Panc1 (cell line): Measurements from ENCODE around the gene SH3TC1. TPM values are rescaled to one million over a fixed set of nuclear protein-coding genes. Genes with fewer than 3 reads are reported as not detected.
A peak's percentile ranks its signal among the peaks of the same experiment; 100 is the strongest.

Experiments used
- ATAC-seq: fragments of 200-7000 bp; cut with Tn5 transposase; 2 replicates; pipeline ENCODE4 v1.9.1; 2020; ENCODE audit warnings: mild to moderate bottlenecking, moderate library complexity
- BruUV-seq: library from RNA; stranded (reverse); fragments of 400-500 nt; replicated peaks from 2 replicates; lab custom pipeline; 2021; lab: Mats Ljungman, UMichigan
- CTCF ChIA-PET: fragments of 300-600 bp; sonication (Branson Sonifier 250); formaldehyde crosslinking; loops from one replicate; lab custom pipeline; 2022; ENCODE audit warnings: antibody characterized with exemption; lab: Charles Lee
- POLR2A ChIA-PET: fragments of 300-600 bp; sonication (Branson Sonifier 250); formaldehyde crosslinking; loops from one replicate; lab custom pipeline; 2022; ENCODE audit warnings: antibody characterized with exemption; lab: Charles Lee
- DNase-seq: peaks from one replicate; pipeline ENCODE4 v3.0.0-alpha.2; 2010; ENCODE audit warnings: low read depth, low spot score
- H3K27ac ChIP-seq: 2 replicates; pipeline ENCODE4 v1.5.1; 2011; ENCODE audit warnings: mild to moderate bottlenecking, low read length, inconsistent platforms
- H3K27me3 ChIP-seq: fragments of 200-500 bp; sonication (Bioruptor generic); 2 replicates; pipeline ENCODE4 v1.6.0; 2014; ENCODE audit warnings: low read length, inconsistent platforms; ENCODE audit not compliant: control insufficient read depth, insufficient read depth
- H3K36me3 ChIP-seq: fragments of 200-500 bp; sonication (Bioruptor generic); 2 replicates; pipeline ENCODE4 v1.5.1; 2014; ENCODE audit warnings: inconsistent platforms, mild to moderate bottlenecking, low read length, moderate library complexity; ENCODE audit not compliant: control insufficient read depth, insufficient read depth
- H3K4me1 ChIP-seq: 2 replicates; pipeline ENCODE4 v1.5.1; 2011; ENCODE audit warnings: inconsistent platforms, mild to moderate bottlenecking, low read length, moderate library complexity; ENCODE audit not compliant: control insufficient read depth, insufficient read depth
- H3K4me3 ChIP-seq, 2 experiments: 2 replicates each; pipeline ENCODE4 v1.5.1; 2011 to 2012; ENCODE audit warnings: low read depth in 2 of 2, low read length in 2 of 2, mild to moderate bottlenecking in 2 of 2, inconsistent platforms in 1 of 2, moderate library complexity in 1 of 2
- H3K9me3 ChIP-seq: fragments of 200-500 bp; sonication (Bioruptor generic); 2 replicates; pipeline ENCODE4 v1.5.1; 2014; ENCODE audit warnings: low read depth, mild to moderate bottlenecking, inconsistent platforms, low read length, moderate library complexity; ENCODE audit not compliant: control insufficient read depth, insufficient read depth
- POLR2AphosphoS5 ChIP-seq: IDR thresholded peaks from 2 replicates; pipeline ENCODE4 v1.6.1; 2012; ENCODE audit warnings: mild to moderate bottlenecking, low read depth, low read length, moderate library complexity
- SIN3A ChIP-seq: IDR thresholded peaks from 2 replicates; pipeline ENCODE4 v1.6.1; 2012; ENCODE audit warnings: low read depth, mild to moderate bottlenecking, low read length, moderate library complexity, borderline replicate concordance; ENCODE audit not compliant: insufficient read depth
- TCF7L2 ChIP-seq: IDR thresholded peaks from 2 replicates; pipeline ENCODE4 v1.6.1; 2011; ENCODE audit warnings: mild to moderate bottlenecking, low read depth, low read length, inconsistent platforms
- in situ Hi-C: cut with HindIII; loops from 2 replicates; pipeline ENCODE4 v1.10.0; 2016; ENCODE audit warnings: low sequenced_read_pairs, low pct_unique_long_range_greater_than_20kb
- intact Hi-C: fragments of 100-400 bp; cut with micrococcal nuclease; formaldehyde crosslinking; loops from one replicate; pipeline ENCODE4 v1.10.0; 2022; ENCODE audit not compliant: unreplicated experiment
- total RNA-seq: library from RNA; stranded (reverse); gene quantifications from one replicate; pipeline ENCODE4 v1.2.1, GENCODE V29; 2021; ENCODE audit not compliant: unreplicated experiment
- TF ChIP-seq, protein P1 (sequence below), 2 experiments: IDR thresholded peaks; 2 replicates each; pipeline ENCODE4 v1.6.1; 2011 to 2012; ENCODE audit warnings: low read depth in 2 of 2, control low read depth in 1 of 2, low read length in 1 of 2, mild to moderate bottlenecking in 1 of 2, moderate library complexity in 1 of 2; ENCODE audit not compliant: insufficient read depth in 1 of 2
- TF ChIP-seq, protein P2 (sequence below): fragments of 450-650 bp; IDR thresholded peaks from 2 replicates; pipeline ENCODE4 v1.5.1; 2017; ENCODE audit warnings: mild to moderate bottlenecking

The SH3TC1 gene
- total RNA-seq, 1 experiment from 2014 or later, result 4.5 TPM

- ATAC-seq, result peak; percentile 58; the same call in 1 of the 2 replicates
- Histone ChIP-seq H3K27me3 (no peaks in the 10 kb centered on the region), H3K4me3 (no peak overlapping the region), H3K27ac (no peak overlapping the region), H3K9me3 (no peaks in the 10 kb centered on the region), H3K4me1 (no peaks in the 10 kb centered on the region), H3K36me3 (no peaks in the 10 kb centered on the region)
- no peak for DNase-seq
- CTCF ChIA-PET, result no interaction called here
- TF ChIP-seq SIN3A, result no peak
- TF ChIP-seq, protein P1, sequence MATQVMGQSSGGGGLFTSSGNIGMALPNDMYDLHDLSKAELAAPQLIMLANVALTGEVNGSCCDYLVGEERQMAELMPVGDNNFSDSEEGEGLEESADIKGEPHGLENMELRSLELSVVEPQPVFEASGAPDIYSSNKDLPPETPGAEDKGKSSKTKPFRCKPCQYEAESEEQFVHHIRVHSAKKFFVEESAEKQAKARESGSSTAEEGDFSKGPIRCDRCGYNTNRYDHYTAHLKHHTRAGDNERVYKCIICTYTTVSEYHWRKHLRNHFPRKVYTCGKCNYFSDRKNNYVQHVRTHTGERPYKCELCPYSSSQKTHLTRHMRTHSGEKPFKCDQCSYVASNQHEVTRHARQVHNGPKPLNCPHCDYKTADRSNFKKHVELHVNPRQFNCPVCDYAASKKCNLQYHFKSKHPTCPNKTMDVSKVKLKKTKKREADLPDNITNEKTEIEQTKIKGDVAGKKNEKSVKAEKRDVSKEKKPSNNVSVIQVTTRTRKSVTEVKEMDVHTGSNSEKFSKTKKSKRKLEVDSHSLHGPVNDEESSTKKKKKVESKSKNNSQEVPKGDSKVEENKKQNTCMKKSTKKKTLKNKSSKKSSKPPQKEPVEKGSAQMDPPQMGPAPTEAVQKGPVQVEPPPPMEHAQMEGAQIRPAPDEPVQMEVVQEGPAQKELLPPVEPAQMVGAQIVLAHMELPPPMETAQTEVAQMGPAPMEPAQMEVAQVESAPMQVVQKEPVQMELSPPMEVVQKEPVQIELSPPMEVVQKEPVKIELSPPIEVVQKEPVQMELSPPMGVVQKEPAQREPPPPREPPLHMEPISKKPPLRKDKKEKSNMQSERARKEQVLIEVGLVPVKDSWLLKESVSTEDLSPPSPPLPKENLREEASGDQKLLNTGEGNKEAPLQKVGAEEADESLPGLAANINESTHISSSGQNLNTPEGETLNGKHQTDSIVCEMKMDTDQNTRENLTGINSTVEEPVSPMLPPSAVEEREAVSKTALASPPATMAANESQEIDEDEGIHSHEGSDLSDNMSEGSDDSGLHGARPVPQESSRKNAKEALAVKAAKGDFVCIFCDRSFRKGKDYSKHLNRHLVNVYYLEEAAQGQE (IDR thresholded peaks at IDR 0.05; ENCODE audit: insufficient read depth in 1 of 2, low read depth in 2 of 2, low read length in 1 of 2), result no peak
- TF ChIP-seq POLR2AphosphoS5, result no peak
- TF ChIP-seq, protein P2, sequence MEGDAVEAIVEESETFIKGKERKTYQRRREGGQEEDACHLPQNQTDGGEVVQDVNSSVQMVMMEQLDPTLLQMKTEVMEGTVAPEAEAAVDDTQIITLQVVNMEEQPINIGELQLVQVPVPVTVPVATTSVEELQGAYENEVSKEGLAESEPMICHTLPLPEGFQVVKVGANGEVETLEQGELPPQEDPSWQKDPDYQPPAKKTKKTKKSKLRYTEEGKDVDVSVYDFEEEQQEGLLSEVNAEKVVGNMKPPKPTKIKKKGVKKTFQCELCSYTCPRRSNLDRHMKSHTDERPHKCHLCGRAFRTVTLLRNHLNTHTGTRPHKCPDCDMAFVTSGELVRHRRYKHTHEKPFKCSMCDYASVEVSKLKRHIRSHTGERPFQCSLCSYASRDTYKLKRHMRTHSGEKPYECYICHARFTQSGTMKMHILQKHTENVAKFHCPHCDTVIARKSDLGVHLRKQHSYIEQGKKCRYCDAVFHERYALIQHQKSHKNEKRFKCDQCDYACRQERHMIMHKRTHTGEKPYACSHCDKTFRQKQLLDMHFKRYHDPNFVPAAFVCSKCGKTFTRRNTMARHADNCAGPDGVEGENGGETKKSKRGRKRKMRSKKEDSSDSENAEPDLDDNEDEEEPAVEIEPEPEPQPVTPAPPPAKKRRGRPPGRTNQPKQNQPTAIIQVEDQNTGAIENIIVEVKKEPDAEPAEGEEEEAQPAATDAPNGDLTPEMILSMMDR, result no peak
- TF ChIP-seq TCF7L2, result no peak
- BruUV-seq, result no TSS peak
- POLR2A ChIA-PET, result no interaction called here
- intact Hi-C loops, result no loop called here
- in situ Hi-C loops, result no loop called here
These were observed 48.7 kb upstream of the SH3TC1 start for GRCh38 chr4:8150152-8151090.

- Histone ChIP-seq H3K27ac (no peak overlapping the region), H3K4me3 (no peak overlapping the region), H3K27me3 (no peaks in the 10 kb centered on the region), H3K4me1 (no peaks in the 10 kb centered on the region), H3K9me3 (no peaks in the 10 kb centered on the region), H3K36me3 (no peaks in the 10 kb centered on the region)
- DNase-seq (no peak), ATAC-seq (no peak)
- TF ChIP-seq SIN3A (no peak), TCF7L2 (no peak), POLR2AphosphoS5 (no peak)
- TF ChIP-seq, protein P2, result no peak
- TF ChIP-seq, protein P1 (IDR thresholded peaks at IDR 0.05; ENCODE audit: insufficient read depth in 1 of 2, low read depth in 2 of 2, low read length in 1 of 2), result no peak
- BruUV-seq, result no TSS peak
- ChIA-PET POLR2A (no interaction called here), CTCF (no interaction called here)
- in situ Hi-C loops, result no loop called here
- intact Hi-C loops, result no loop called here
These were observed 47.9 kb upstream of the SH3TC1 start for GRCh38 chr4:8151165-8151650.
